ENCODE measurements around the gene WDR26. TPM values are rescaled to one million over a fixed set of nuclear protein-coding genes. Genes with fewer than 3 reads are reported as not detected.

WDR26 gene
- total RNA-seq, 3 donors from 2014 or later (not counting 1 experiment from before 2014, with no cell fraction given) = 244 to 310 (median 261) TPM

GRCh38 chr1:224381880-224382548 lies 52.6 kb downstream of the WDR26 start:
- H3K9me3 Mint-ChIP-seq = no peaks in the 10 kb centered on the region
- no peak overlapping the region for H3K4me3 ChIP-seq (ENCODE audit: low read length)
- H3K9me3 ChIP-seq (ENCODE audit: control insufficient read depth, insufficient read depth, low read length) = no peaks in the 10 kb centered on the region
- H3K4me3 Mint-ChIP-seq = peak overlapping the region; percentile 57
- H3K27ac Mint-ChIP-seq = peak overlapping the region; percentile 61 to 89
- H3K27me3 ChIP-seq (ENCODE audit: control insufficient read depth, insufficient read depth, low read length) = no peaks in the 10 kb centered on the region
- no peaks in the 10 kb centered on the region for H3K36me3 Mint-ChIP-seq
- peaks cover 56 to 60% of the 10 kb centered on the region in 2 donors for H3K4me1 Mint-ChIP-seq
- intact Hi-C loops (cut with micrococcal nuclease) = loop anchor here (5.0 kb wide), 1 partner anchor 50 kb away; the partner anchor contains the start of gene WDR26
- H3K27me3 Mint-ChIP-seq (ENCODE audit: low read depth in 2 of 2) = no peaks in the 10 kb centered on the region
- ATAC-seq (no peak), DNase-seq (no peak)
- peaks cover 10% of the 10 kb centered on the region for H3K36me3 ChIP-seq (ENCODE audit: control insufficient read depth, insufficient read depth, low read length)
- TF ChIP-seq CTCF (IDR thresholded peaks at IDR 0.05) = no peak
- peak overlapping the region; percentile 0 for H3K27ac ChIP-seq (ENCODE audit: low read length)
- H3K4me1 ChIP-seq (ENCODE audit: control insufficient read depth, insufficient read depth, low read length) = peaks cover 42% of the 10 kb centered on the region
- 88% methylated on average over 4 of the region's 4 CpGs for WGBS (ENCODE audit: insufficient coverage)

- Histone ChIP-seq H3K27ac (ENCODE audit: low read length) (peak overlapping the region; percentile 68), H3K27me3 (ENCODE audit: control insufficient read depth, insufficient read depth, low read length) (no peaks in the 10 kb centered on the region), H3K9me3 (ENCODE audit: control insufficient read depth, insufficient read depth, low read length) (no peaks in the 10 kb centered on the region), H3K4me3 (ENCODE audit: low read length) (no peak overlapping the region), H3K36me3 (ENCODE audit: control insufficient read depth, insufficient read depth, low read length) (peaks cover 17% of the 10 kb centered on the region), H3K4me1 (ENCODE audit: control insufficient read depth, insufficient read depth, low read length) (peaks cover 52% of the 10 kb centered on the region)
- no peaks in the 10 kb centered on the region for H3K27me3 Mint-ChIP-seq (ENCODE audit: low read depth in 2 of 2)
- no peaks in the 10 kb centered on the region for H3K36me3 Mint-ChIP-seq
- peak; percentile 25 to 73 for DNase-seq
- intact Hi-C loops (cut with micrococcal nuclease) = loop anchor here (5.0 kb wide), 1 partner anchor 52 kb away; the partner anchor contains the start of gene WDR26
- 0% methylated on average over 2 of the region's 4 CpGs for WGBS (ENCODE audit: insufficient coverage)
- H3K4me1 Mint-ChIP-seq = peaks cover 76 to 77% of the 10 kb centered on the region in 2 donors
- peak overlapping the region; percentile 85 to 89 for H3K27ac Mint-ChIP-seq
- no peak for TF ChIP-seq CTCF (IDR thresholded peaks at IDR 0.05)
- peak; percentile 53 to 85 (median 75) for ATAC-seq
- no peaks in the 10 kb centered on the region for H3K9me3 Mint-ChIP-seq
- peak overlapping the region; percentile 85 for H3K4me3 Mint-ChIP-seq
Measured at GRCh38 chr1:224380003-224380402, 54.6 kb downstream of the WDR26 start.

GRCh38 chr1:224378855-224379631 lies 55.6 kb downstream of the WDR26 start:
- Histone ChIP-seq H3K4me1 (ENCODE audit: control insufficient read depth, insufficient read depth, low read length) (peaks cover 61% of the 10 kb centered on the region), H3K27me3 (ENCODE audit: control insufficient read depth, insufficient read depth, low read length) (no peaks in the 10 kb centered on the region), H3K9me3 (ENCODE audit: control insufficient read depth, insufficient read depth, low read length) (no peaks in the 10 kb centered on the region), H3K4me3 (ENCODE audit: low read length) (no peak overlapping the region), H3K27ac (ENCODE audit: low read length) (peak overlapping the region; percentile 9), H3K36me3 (ENCODE audit: control insufficient read depth, insufficient read depth, low read length) (peaks cover 21% of the 10 kb centered on the region)
- Mint-ChIP-seq H3K4me1 (peaks cover 85 to 87% of the 10 kb centered on the region in 2 donors), H3K9me3 (no peaks in the 10 kb centered on the region), H3K27me3 (ENCODE audit: low read depth in 2 of 2) (no peaks in the 10 kb centered on the region), H3K27ac (peak overlapping the region; percentile 85 to 89), H3K36me3 (no peaks in the 10 kb centered on the region), H3K4me3 (peak overlapping the region; percentile 85)
- intact Hi-C loops (cut with micrococcal nuclease) = no loop called here
- 70% methylated on average over 7 of the region's 7 CpGs for WGBS (ENCODE audit: insufficient coverage)
- no peak for TF ChIP-seq CTCF (IDR thresholded peaks at IDR 0.05)
- no peak for ATAC-seq
- peak in 1 of 2 donors; percentile 22 for DNase-seq

All from natural killer cell (primary cell).